GM23338 (cell line): ENCODE results near the gene GPC5. TPM values are rescaled to one million over a fixed set of nuclear protein-coding genes. Genes with fewer than 3 reads are reported as not detected.

Experiments used
- ATAC-seq: fragments of 200-7000 bp; cut with Tn5 transposase; 3 replicates; pipeline ENCODE4 v1.9.1; 2020
- DNase-seq: peaks from one replicate; pipeline ENCODE4 v3.0.0-alpha.2; 2015; ENCODE audit warnings: low spot score
- H2AFZ ChIP-seq: fragments of 200-600 bp; sonication (generic); 2 replicates; pipeline ENCODE4 v1.8.0; 2016; ENCODE audit warnings: antibody characterized with exemption, mild to moderate bottlenecking, moderate library complexity
- H3F3A ChIP-seq: fragments of 200-600 bp; sonication (generic); replicated peaks from 2 replicates; pipeline ENCODE4 v1.8.0; 2017; ENCODE audit warnings: antibody characterized with exemption, mixed run types, low read depth
- H3K27ac ChIP-seq: fragments of 200-600 bp; sonication (generic); 2 replicates; pipeline ENCODE4 v1.6.1; 2016; ENCODE audit warnings: low read depth
- H3K27me3 ChIP-seq: fragments of 200-600 bp; sonication (generic); 2 replicates; pipeline ENCODE4 v1.8.0; 2016; ENCODE audit warnings: mild to moderate bottlenecking, mixed run types, moderate library complexity; ENCODE audit not compliant: insufficient read depth
- H3K36me3 ChIP-seq: fragments of 200-600 bp; sonication (generic); 2 replicates; pipeline ENCODE4 v1.8.0; 2016; ENCODE audit warnings: mild to moderate bottlenecking; ENCODE audit not compliant: insufficient read depth
- H3K4me1 ChIP-seq: fragments of 200-600 bp; sonication (generic); 2 replicates; pipeline ENCODE4 v1.8.0; 2016; ENCODE audit warnings: mild to moderate bottlenecking, moderate library complexity; ENCODE audit not compliant: insufficient read depth
- H3K4me2 ChIP-seq: fragments of 200-600 bp; sonication (generic); 2 replicates; pipeline ENCODE4 v1.7.1; 2017; ENCODE audit warnings: mixed run types
- H3K4me3 ChIP-seq: fragments of 200-600 bp; sonication (generic); 2 replicates; pipeline ENCODE4 v1.6.1; 2016; ENCODE audit warnings: mixed run types
- H3K79me2 ChIP-seq: fragments of 200-600 bp; sonication (generic); replicated peaks from 2 replicates; pipeline ENCODE4 v1.8.0; 2017; ENCODE audit warnings: mild to moderate bottlenecking; ENCODE audit not compliant: insufficient read depth
- H3K9me2 ChIP-seq: fragments of 200-600 bp; sonication (generic); 2 replicates; pipeline ENCODE4 v1.8.0; 2017; ENCODE audit not compliant: insufficient read depth
- H4K20me1 ChIP-seq: fragments of 200-600 bp; sonication (generic); replicated peaks from 2 replicates; pipeline ENCODE4 v1.8.0; 2017; ENCODE audit warnings: mild to moderate bottlenecking; ENCODE audit not compliant: insufficient read depth
- H3K27ac Mint-ChIP-seq: 2 replicates; pipeline ENCODE4 v1.8.0; 2020; ENCODE audit warnings: inconsistent platforms, mild to moderate bottlenecking, moderate library complexity, mixed read lengths
- H3K27me3 Mint-ChIP-seq: 3 replicates; pipeline ENCODE4 v1.8.0; 2022; ENCODE audit warnings: low read depth, mild to moderate bottlenecking, moderate library complexity, mixed read lengths, inconsistent platforms; ENCODE audit not compliant: insufficient read depth, poor library complexity
- H3K36me3 Mint-ChIP-seq: 3 replicates; pipeline ENCODE4 v1.8.0; 2021; ENCODE audit warnings: low read depth, mild to moderate bottlenecking, inconsistent platforms, moderate library complexity, mixed read lengths
- H3K4me1 Mint-ChIP-seq: 3 replicates; pipeline ENCODE4 v1.8.0; 2020; ENCODE audit warnings: mild to moderate bottlenecking, inconsistent platforms, mixed read lengths
- H3K4me3 Mint-ChIP-seq: 3 replicates; pipeline ENCODE4 v1.8.0; 2021; ENCODE audit warnings: moderate library complexity, mild to moderate bottlenecking, inconsistent platforms, mixed read lengths
- H3K9me3 Mint-ChIP-seq: 3 replicates; pipeline ENCODE4 v1.8.0; 2020; ENCODE audit warnings: moderate library complexity, mild to moderate bottlenecking, inconsistent platforms, mixed read lengths
- EZH2 ChIP-seq: fragments of 200-600 bp; sonication (generic); IDR thresholded peaks from one replicate; pipeline ENCODE4 v1.8.0; 2017; ENCODE audit warnings: antibody characterized with exemption, mild to moderate bottlenecking, low read depth; ENCODE audit not compliant: unreplicated experiment
- EZH2phosphoT487 ChIP-seq: fragments of 200-600 bp; sonication (generic); IDR thresholded peaks from one replicate; pipeline ENCODE4 v1.8.1; 2018; ENCODE audit warnings: antibody characterized with exemption; ENCODE audit not compliant: unreplicated experiment
- POLR2AphosphoS5 ChIP-seq: IDR thresholded peaks from 2 replicates; pipeline ENCODE4 v1.6.1; 2016; ENCODE audit warnings: antibody characterized with exemption, low read depth
- STAT1 ChIP-seq: IDR thresholded peaks from one replicate; pipeline ENCODE4 v1.6.1; 2016; ENCODE audit warnings: antibody characterized with exemption; ENCODE audit not compliant: unreplicated experiment
- ZNF331 ChIP-seq: fragments of 250-450 bp; sonication (Bioruptor Pico); IDR thresholded peaks from 2 replicates; pipeline ENCODE4 v1.5.0; 2020; ENCODE audit warnings: low read depth, mild to moderate bottlenecking, moderate library complexity
- polyA plus RNA-seq: library from polyadenylated mRNA; unstranded; fragments of >200 nt; fragmentation: Nextera tagmentation; extraction: Ambion mirVana; gene quantifications from 2 replicates; pipeline ENCODE4 v1.2.1, GENCODE V29; 2016
- total RNA-seq: library from RNA; depleted of rRNA; stranded (reverse); fragments of >200 nt; shearing (Covaris generic); gene quantifications from 2 replicates; pipeline ENCODE4 v1.2.3, GENCODE V29; 2014
- TF ChIP-seq, protein P1 (sequence below): IDR thresholded peaks from one replicate; pipeline ENCODE4 v1.6.1; 2018; ENCODE audit warnings: antibody characterized with exemption; ENCODE audit not compliant: unreplicated experiment
- TF ChIP-seq, protein P2 (sequence below), 2 experiments: fragments of 200-600 bp in 1 of 2; sonication (generic) in 1 of 2; conservative IDR thresholded peaks; 2 replicates each; pipeline versions ENCODE4 v1.5.1 to v1.6.1; 2016 to 2017; ENCODE audit warnings: antibody characterized with exemption in 2 of 2, low read depth in 2 of 2, mild to moderate bottlenecking in 2 of 2, moderate library complexity in 1 of 2

Gene GPC5
- total and polyA plus RNA-seq, 2 experiments from 2014 or later = 0.95 to 1.1 TPM

- Mint-ChIP-seq H3K9me3 (no peaks in the 10 kb centered on the region), H3K27ac (no peak overlapping the region), H3K4me3 (no peak overlapping the region), H3K4me1 (no peaks in the 10 kb centered on the region), H3K36me3 (no peaks in the 10 kb centered on the region), H3K27me3 (no peaks in the 10 kb centered on the region)
- Histone ChIP-seq H3K27me3 (no peaks in the 10 kb centered on the region), H3K4me2 (no peak overlapping the region), H3K27ac (no peak overlapping the region), H3K4me1 (no peaks in the 10 kb centered on the region), H4K20me1 (no peaks in the 10 kb centered on the region), H3K36me3 (no peaks in the 10 kb centered on the region), H2AFZ (no peak overlapping the region), H3K4me3 (no peak overlapping the region), H3F3A (no peaks in the 10 kb centered on the region), H3K9me2 (no peaks in the 10 kb centered on the region), H3K79me2 (no peaks in the 10 kb centered on the region)
- no peak for ATAC-seq
- DNase-seq = no peak
- TF ChIP-seq, protein P1, sequence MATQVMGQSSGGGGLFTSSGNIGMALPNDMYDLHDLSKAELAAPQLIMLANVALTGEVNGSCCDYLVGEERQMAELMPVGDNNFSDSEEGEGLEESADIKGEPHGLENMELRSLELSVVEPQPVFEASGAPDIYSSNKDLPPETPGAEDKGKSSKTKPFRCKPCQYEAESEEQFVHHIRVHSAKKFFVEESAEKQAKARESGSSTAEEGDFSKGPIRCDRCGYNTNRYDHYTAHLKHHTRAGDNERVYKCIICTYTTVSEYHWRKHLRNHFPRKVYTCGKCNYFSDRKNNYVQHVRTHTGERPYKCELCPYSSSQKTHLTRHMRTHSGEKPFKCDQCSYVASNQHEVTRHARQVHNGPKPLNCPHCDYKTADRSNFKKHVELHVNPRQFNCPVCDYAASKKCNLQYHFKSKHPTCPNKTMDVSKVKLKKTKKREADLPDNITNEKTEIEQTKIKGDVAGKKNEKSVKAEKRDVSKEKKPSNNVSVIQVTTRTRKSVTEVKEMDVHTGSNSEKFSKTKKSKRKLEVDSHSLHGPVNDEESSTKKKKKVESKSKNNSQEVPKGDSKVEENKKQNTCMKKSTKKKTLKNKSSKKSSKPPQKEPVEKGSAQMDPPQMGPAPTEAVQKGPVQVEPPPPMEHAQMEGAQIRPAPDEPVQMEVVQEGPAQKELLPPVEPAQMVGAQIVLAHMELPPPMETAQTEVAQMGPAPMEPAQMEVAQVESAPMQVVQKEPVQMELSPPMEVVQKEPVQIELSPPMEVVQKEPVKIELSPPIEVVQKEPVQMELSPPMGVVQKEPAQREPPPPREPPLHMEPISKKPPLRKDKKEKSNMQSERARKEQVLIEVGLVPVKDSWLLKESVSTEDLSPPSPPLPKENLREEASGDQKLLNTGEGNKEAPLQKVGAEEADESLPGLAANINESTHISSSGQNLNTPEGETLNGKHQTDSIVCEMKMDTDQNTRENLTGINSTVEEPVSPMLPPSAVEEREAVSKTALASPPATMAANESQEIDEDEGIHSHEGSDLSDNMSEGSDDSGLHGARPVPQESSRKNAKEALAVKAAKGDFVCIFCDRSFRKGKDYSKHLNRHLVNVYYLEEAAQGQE = no peak
- no peak for TF ChIP-seq ZNF331 (CRISPR knock-in tag)
- no peak for TF ChIP-seq EZH2phosphoT487
- no peak for TF ChIP-seq EZH2
Measured at GRCh38 chr13:92804346-92804745, 1405.9 kb downstream of the GPC5 start.

DNA sequence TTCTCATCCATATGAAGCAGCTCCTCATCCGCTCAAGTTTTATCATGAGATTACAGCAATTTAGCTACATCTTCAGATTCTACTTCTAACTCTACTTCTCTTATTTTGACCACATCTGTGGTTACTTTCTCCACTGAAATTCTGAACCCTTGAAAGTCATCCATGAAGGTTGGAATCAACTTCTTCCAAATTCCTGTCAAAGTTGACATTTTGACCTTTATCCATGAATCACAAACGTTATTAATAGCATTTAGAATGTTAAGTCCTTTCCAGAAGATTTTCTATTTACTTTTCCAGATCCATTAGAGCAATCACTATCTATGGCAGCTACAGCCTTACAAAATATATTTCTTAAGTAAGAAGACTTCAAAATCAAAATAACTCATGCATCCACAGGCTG is 1406.5 kb downstream of the GPC5 start:
- Mint-ChIP-seq H3K36me3 (no peaks in the 10 kb centered on the region), H3K9me3 (no peaks in the 10 kb centered on the region), H3K27ac (no peak overlapping the region), H3K4me1 (no peaks in the 10 kb centered on the region), H3K27me3 (no peaks in the 10 kb centered on the region), H3K4me3 (no peak overlapping the region)
- TF ChIP-seq STAT1 (no peak), POLR2AphosphoS5 (no peak)
- TF ChIP-seq, protein P2, sequence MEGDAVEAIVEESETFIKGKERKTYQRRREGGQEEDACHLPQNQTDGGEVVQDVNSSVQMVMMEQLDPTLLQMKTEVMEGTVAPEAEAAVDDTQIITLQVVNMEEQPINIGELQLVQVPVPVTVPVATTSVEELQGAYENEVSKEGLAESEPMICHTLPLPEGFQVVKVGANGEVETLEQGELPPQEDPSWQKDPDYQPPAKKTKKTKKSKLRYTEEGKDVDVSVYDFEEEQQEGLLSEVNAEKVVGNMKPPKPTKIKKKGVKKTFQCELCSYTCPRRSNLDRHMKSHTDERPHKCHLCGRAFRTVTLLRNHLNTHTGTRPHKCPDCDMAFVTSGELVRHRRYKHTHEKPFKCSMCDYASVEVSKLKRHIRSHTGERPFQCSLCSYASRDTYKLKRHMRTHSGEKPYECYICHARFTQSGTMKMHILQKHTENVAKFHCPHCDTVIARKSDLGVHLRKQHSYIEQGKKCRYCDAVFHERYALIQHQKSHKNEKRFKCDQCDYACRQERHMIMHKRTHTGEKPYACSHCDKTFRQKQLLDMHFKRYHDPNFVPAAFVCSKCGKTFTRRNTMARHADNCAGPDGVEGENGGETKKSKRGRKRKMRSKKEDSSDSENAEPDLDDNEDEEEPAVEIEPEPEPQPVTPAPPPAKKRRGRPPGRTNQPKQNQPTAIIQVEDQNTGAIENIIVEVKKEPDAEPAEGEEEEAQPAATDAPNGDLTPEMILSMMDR (conservative IDR thresholded peaks at IDR 0.05; ENCODE audit: low read depth in 2 of 2) = no peak
- no peak overlapping the region for H2AFZ ChIP-seq
- H3K79me2 ChIP-seq = no peaks in the 10 kb centered on the region
- H3K36me3 ChIP-seq = no peaks in the 10 kb centered on the region
- no peak for DNase-seq
- H3K9me2 ChIP-seq = no peaks in the 10 kb centered on the region
- H3K27ac ChIP-seq = no peak overlapping the region
- no peaks in the 10 kb centered on the region for H3K27me3 ChIP-seq
- no peak overlapping the region for H3K4me2 ChIP-seq
- H3K4me3 ChIP-seq = no peak overlapping the region
- no peaks in the 10 kb centered on the region for H3K4me1 ChIP-seq
- H4K20me1 ChIP-seq = no peaks in the 10 kb centered on the region
- ATAC-seq = no peak
- H3F3A ChIP-seq = no peaks in the 10 kb centered on the region
